ENCODE results near the gene KPNA3. TPM values are rescaled to one million over a fixed set of nuclear protein-coding genes. Genes with fewer than 3 reads are reported as not detected.

Gene KPNA3
- total RNA-seq, result 32.0 and 32.2 TPM in 2 replicates

- no peak for TF ChIP-seq CTCF (IDR thresholded peaks at IDR 0.05; ENCODE audit: insufficient read depth, low read length, poor library complexity, severe bottlenecking)
- peak; percentile 85 for DNase-seq (ENCODE audit: low read depth)
Observed at GRCh38 chr13:49792550-49793324, at the start of gene KPNA3. TSS of gene KPNA3 (minus strand) at chr13:49792682. CDS start at chr13:49792506, 176 bp downstream.

GRCh38 chr13:49841964-49842363 lies 49.5 kb upstream of the KPNA3 start:
- no peak for DNase-seq (ENCODE audit: low read depth)
- Histone ChIP-seq H3K4me3 (ENCODE audit: low read depth, low read length) (no peak overlapping the region), H3K27me3 (ENCODE audit: control insufficient read depth, insufficient read depth, low read length) (no peaks in the 10 kb centered on the region), H3K36me3 (ENCODE audit: control insufficient read depth, insufficient read depth, low read length) (no peaks in the 10 kb centered on the region)
- no peak for TF ChIP-seq CTCF (IDR thresholded peaks at IDR 0.05; ENCODE audit: insufficient read depth, low read length, poor library complexity, severe bottlenecking)

More at GRCh38 chr13:49792550-49793324, at the start of gene KPNA3:
- Histone ChIP-seq H3K4me3 (ENCODE audit: low read depth, low read length) (peak within 1 kb of the TSS; percentile 78), H3K27me3 (ENCODE audit: control insufficient read depth, insufficient read depth, low read length) (no peaks in the 10 kb centered on the region), H3K36me3 (ENCODE audit: control insufficient read depth, insufficient read depth, low read length) (no peaks in the 10 kb centered on the region)

GRCh38 chr13:49840675-49841074 lies 48.2 kb upstream of the KPNA3 start:
- H3K4me3 ChIP-seq (ENCODE audit: low read depth, low read length), result no peak overlapping the region
- no peaks in the 10 kb centered on the region for H3K27me3 ChIP-seq (ENCODE audit: control insufficient read depth, insufficient read depth, low read length)
- no peak for TF ChIP-seq CTCF (IDR thresholded peaks at IDR 0.05; ENCODE audit: insufficient read depth, low read length, poor library complexity, severe bottlenecking)
- no peaks in the 10 kb centered on the region for H3K36me3 ChIP-seq (ENCODE audit: control insufficient read depth, insufficient read depth, low read length)
- no peak for DNase-seq (ENCODE audit: low read depth)

GRCh38 chr13:49840266-49840665 lies 47.8 kb upstream of the KPNA3 start:
- TF ChIP-seq CTCF (IDR thresholded peaks at IDR 0.05; ENCODE audit: insufficient read depth, low read length, poor library complexity, severe bottlenecking), result no peak
- Histone ChIP-seq H3K36me3 (ENCODE audit: control insufficient read depth, insufficient read depth, low read length) (no peaks in the 10 kb centered on the region), H3K4me3 (ENCODE audit: low read depth, low read length) (no peak overlapping the region), H3K27me3 (ENCODE audit: control insufficient read depth, insufficient read depth, low read length) (no peaks in the 10 kb centered on the region)
- no peak for DNase-seq (ENCODE audit: low read depth)

- DNase-seq (ENCODE audit: low read depth), result no peak
Observed at GRCh38 chr13:49838989-49839388, 46.5 kb upstream of the KPNA3 start.

More at GRCh38 chr13:49838989-49839388, 46.5 kb upstream of the KPNA3 start:
- Histone ChIP-seq H3K4me3 (ENCODE audit: low read depth, low read length) (no peak overlapping the region), H3K27me3 (ENCODE audit: control insufficient read depth, insufficient read depth, low read length) (no peaks in the 10 kb centered on the region), H3K36me3 (ENCODE audit: control insufficient read depth, insufficient read depth, low read length) (no peaks in the 10 kb centered on the region)
- TF ChIP-seq CTCF (IDR thresholded peaks at IDR 0.05; ENCODE audit: insufficient read depth, low read length, poor library complexity, severe bottlenecking), result no peak

Measured in kidney epithelial cell (primary cell).